HG02798 (cell line): ENCODE measurements around the gene FAM81A.

Experiments
- ATAC-seq: cut with Tn5 transposase; IDR thresholded peaks from one replicate; pipeline ENCODE4 v1.9.1; 2021; ENCODE audit warnings: mild to moderate bottlenecking; ENCODE audit not compliant: unreplicated experiment, poor library complexity

The FAM81A gene

GRCh38 chr15:59565299-59565698 is 127.3 kb downstream of the FAM81A start:
- no peak for ATAC-seq

DNA sequence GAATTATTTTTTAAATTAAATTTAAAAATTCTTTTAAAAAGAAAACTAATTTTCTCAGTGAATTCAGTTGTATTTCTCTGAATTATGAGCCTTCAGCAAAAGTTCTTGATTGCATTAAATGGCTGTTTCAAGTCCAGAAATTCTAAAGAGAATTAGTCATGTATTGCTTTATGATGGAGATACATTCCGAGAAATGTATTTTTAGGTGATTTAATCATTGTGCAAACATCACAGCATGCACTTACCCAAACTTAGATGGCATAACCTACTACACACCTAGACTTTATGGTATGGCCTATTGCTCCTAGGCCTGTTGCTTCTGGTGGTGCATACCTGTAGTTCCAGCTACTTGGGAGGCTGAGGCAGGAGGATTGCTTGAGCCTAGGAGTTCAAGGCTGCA is 129.3 kb downstream of the FAM81A start:
- ATAC-seq = no peak

DNA sequence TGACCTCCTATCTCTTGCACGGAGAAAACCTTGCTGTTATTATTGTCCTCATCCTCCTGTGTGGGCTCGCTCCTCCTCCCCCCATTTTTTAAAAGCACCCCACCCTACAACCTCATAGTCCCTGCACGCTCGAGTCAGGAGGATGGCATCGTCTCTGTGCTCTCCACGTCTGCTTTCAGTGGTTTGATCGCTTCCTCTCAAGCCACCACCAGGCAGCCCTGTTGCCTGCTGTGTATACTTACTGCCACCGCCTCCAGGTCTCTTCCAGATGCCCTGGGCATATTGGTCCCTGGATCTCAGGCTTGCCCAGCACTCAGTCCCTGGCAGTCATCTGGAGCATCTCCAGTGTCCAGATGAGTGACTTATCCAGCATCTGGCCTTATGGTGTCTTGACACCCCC is 131.5 kb downstream of the FAM81A start:
- ATAC-seq = no peak

- ATAC-seq = no peak
Measured at GRCh38 chr15:59570315-59570714, 132.3 kb downstream of the FAM81A start.

DNA sequence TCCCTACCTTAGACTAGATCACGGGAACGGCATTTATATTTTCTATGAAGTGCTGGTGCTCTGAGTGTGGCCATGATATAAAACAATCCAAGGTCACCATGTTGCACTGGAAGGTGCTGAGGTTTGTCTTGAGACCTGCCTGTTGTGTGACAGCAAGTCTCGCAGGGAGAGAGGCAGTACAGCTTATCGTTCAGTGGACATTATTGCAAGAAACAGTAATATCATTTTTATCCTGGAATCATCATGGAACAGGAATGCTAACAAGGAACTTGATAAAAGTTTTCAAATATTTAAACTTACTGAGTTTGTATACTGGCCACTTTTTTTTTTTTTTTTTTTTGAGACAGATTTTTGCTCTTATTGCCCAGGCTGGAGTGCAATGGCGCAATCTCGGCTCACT is 133.6 kb downstream of the FAM81A start:
- no peak for ATAC-seq
